Measurements from ENCODE around the gene TCFL5.
A peak's percentile ranks its signal among the peaks of the same experiment; 100 is the strongest.

TCFL5 gene

DNA sequence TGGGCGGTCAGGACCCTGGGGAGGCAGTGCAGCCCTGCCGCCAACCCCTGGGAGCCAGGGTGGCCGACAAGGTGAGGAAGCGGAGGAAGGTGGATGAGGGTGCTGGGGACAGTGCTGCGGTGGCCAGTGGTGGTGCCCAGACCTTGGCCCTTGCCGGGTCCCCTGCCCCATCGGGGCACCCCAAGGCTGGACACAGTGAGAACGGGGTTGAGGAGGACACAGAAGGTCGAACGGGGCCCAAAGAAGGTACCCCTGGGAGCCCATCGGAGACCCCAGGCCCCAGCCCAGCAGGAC, 48.8 kb downstream of the TCFL5 start:
- no peak for DNase-seq (ENCODE audit: low spot score)
- CTCF ChIA-PET = interaction anchor here (1.1 kb wide), 1 partner anchor 63 kb away, joined by 3 read pairs; no protein-coding TSS in a partner anchor
- POLR2A ChIA-PET (ENCODE audit: low non-redundant PET) = no interaction called here
- H3K27ac ChIP-seq = peak overlapping the region; percentile 23; the same call in 1 of the 2 replicates
- no peak for TF ChIP-seq CTCF (conservative IDR thresholded peaks at IDR 0.05; ENCODE audit: low read depth)

DNA sequence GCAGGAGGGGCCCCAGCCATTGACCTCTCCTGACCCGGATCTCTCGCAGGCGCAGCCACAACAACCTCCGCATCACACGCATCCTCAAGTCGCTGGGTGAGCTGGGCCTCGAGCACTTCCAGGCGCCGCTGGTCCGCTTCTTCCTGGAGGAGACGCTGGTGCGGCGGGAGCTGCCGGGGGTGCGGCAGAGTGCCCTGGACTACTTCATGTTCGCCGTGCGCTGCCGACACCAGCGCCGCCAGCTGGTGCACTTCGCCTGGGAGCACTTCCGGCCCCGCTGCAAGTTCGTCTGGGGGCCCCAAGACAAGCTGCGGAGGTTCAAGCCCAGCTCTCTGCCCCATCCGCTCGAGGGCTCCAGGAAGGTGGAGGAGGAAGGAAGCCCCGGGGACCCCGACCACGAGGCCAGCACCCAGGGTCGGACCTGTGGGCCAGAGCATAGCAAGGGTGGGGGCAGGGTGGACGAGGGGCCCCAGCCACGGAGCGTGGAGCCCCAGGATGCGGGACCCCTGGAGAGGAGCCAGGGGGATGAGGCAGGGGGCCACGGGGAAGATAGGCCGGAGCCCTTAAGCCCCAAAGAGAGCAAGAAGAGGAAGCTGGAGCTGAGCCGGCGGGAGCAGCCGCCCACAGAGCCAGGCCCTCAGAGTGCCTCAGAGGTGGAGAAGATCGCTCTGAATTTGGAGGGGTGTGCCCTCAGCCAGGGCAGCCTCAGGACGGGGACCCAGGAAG, 49.3 kb downstream of the TCFL5 start:
- POLR2A ChIA-PET (ENCODE audit: low non-redundant PET) = interaction anchor here (0.6 kb wide), 1 partner anchor 1090 kb away, joined by 11 read pairs; no protein-coding TSS in a partner anchor
- CTCF ChIA-PET = interaction anchor here (1.1 to 1.5 kb wide), 2 partner anchors 10 to 63 kb away, joined by 3 read pairs; no protein-coding TSS in a partner anchor
- TF ChIP-seq CTCF (conservative IDR thresholded peaks at IDR 0.05; ENCODE audit: low read depth) = no peak
- peak overlapping the region; percentile 23 for H3K27ac ChIP-seq
- DNase-seq (ENCODE audit: low spot score) = no peak

DNA sequence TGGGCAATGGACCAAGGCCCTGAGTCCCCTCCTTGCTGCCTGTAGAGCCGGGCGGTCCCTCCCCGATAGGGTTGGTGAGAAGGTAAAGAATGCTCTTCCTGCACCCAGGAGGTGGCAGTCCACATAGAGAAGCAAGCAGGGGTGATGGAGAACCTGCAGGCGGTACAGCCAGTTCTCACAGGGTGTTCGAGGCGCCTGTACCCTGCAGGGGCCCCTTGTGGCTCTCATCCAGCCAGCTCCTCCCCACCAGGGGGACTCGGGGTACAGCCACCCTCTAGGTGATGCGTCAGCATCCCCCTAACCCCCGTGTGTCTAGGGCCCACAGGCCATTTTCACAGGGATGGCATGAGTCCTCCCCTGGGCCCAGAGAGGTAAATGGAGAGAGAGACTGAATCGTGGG, 49.9 kb downstream of the TCFL5 start:
- CTCF ChIA-PET = interaction anchor here (0.6 to 1.5 kb wide), 3 partner anchors 11 to 103 kb away, joined by 3 read pairs; no protein-coding TSS in a partner anchor
- TF ChIP-seq CTCF (conservative IDR thresholded peaks at IDR 0.05; ENCODE audit: low read depth) = no peak
- POLR2A ChIA-PET (ENCODE audit: low non-redundant PET) = interaction anchor here (0.6 kb wide), 1 partner anchor 1090 kb away, joined by 11 read pairs; no protein-coding TSS in a partner anchor

DNA sequence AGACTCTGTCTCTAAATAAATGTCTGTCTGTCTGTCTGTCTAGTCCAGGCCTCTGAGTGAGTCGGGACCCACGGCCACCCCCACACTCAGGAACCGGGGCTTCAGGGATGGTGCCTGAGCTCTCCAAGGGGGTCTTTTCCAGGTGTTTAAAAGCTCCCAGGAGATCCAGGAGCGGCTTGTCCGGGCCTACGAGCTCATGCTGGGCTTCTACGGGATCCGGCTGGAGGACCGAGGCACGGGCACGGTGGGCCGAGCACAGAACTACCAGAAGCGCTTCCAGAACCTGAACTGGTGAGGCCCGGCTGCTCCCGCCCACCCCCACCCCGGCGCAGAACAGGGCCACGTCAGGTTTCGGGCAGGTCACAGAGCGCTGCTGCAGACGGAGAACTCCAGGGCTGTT, 50.3 kb downstream of the TCFL5 start:
- CTCF ChIA-PET = interaction anchor here (0.6 to 1.5 kb wide), 3 partner anchors 11 to 103 kb away, joined by 3 to 6 read pairs (median 3); no protein-coding TSS in a partner anchor
- no peak for TF ChIP-seq CTCF (conservative IDR thresholded peaks at IDR 0.05; ENCODE audit: low read depth)
- POLR2A ChIA-PET (ENCODE audit: low non-redundant PET) = no interaction called here
- DNase-seq (ENCODE audit: low spot score) = no peak
- H3K27ac ChIP-seq = peak overlapping the region; percentile 23

More for the DNA sequence above, 49.9 kb downstream of the TCFL5 start:
- no peak for DNase-seq (ENCODE audit: low spot score)
- peak overlapping the region; percentile 23 for H3K27ac ChIP-seq

DNA sequence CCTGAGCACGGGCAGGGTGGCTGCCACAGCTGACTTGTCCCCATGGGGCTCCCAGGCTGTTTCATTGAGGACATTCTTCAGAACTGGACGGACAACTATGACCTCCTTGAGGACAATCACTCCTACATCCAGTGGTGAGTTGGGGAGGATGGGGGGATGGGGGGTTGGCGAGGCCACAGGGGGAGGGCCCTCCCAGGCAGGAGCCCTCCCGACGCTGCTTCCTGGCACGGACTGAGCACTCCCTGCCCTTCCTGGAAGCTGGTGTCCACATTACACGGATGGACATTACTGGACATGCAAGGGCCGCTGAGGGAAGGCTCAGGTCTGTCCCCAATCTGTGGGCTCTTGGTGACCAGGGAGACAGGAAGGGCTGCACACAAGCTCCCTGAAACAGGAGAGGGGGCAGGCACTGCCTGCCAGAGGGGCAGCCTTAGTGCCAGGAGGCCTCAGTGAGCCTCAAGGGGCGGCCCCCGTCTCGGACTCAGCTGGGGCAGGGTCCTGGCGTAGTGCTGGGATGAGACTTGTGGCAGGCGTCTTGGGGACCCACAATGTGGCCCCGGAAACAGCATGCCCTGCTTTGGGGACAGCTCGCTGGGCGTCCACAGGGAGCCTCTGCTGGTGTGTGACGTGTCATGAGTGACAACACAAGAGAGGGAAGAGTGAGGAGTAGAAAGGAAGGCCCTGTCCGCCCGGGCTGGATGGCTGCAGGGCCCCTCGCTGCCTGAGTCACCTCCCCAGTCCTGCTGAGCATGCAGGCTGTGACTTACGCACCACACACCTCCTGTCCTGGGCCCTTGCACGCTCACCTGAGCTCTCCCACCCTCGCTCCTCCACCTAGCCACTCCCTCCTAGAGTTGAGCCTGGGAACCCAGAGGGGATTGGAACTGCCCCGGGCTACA, 51.8 kb downstream of the TCFL5 start:
- peak overlapping the region; percentile 23 for H3K27ac ChIP-seq
- POLR2A ChIA-PET (ENCODE audit: low non-redundant PET) = no interaction called here
- CTCF ChIA-PET = interaction anchor here (0.5 to 2.8 kb wide), 11 partner anchors 9 to 400 kb away, joined by 3 to 14 read pairs (median 4); no protein-coding TSS in a partner anchor
- TF ChIP-seq CTCF (conservative IDR thresholded peaks at IDR 0.05; ENCODE audit: low read depth) = no peak
- no peak for DNase-seq (ENCODE audit: low spot score)

DNA sequence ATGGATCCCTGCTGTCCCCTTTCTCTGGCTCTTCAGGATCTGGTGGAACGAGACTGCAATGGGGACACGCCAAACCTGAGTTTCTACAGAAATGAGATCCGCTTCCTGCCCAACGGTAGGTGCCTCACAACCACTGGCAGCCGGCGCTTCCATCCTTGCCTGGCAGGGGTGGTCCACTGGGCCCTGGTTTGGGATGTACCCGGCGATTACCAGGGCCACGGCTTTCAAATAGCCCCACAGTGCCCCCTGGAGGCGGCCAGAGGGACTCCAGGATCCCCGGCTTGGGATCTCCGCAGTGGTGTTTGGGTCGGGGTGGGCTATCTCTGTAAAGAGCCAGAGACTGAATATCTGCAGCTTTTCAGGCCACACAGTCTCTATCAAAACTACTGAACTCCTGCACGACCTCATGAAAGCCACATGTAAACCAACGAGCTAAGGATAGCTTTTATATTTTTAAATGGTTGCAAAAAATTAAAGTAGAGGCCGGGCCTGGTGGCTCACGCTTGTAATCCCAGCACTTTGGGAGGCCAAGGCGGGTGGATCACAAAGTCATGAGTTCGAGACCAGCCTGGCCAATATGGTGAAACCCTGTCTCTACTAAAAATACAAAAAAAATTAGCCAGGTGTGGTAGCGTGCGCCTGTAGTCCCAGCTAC, 53.3 kb downstream of the TCFL5 start:
- DNase-seq (ENCODE audit: low spot score) = peak; percentile 84
- TF ChIP-seq CTCF (conservative IDR thresholded peaks at IDR 0.05; ENCODE audit: low read depth) = peak; percentile 99
- CTCF ChIA-PET = interaction anchor here (0.5 to 2.8 kb wide), 38 partner anchors 11 to 1186 kb away, joined by 3 to 35 read pairs (median 4); partner anchors contain the start of gene MRGBP
- POLR2A ChIA-PET (ENCODE audit: low non-redundant PET) = no interaction called here
- H3K27ac ChIP-seq = peak overlapping the region; percentile 97

All from RWPE1 (cell line).